Measurements from ENCODE around the gene GLRX.
A peak's percentile ranks its signal among the peaks of the same experiment; 100 is the strongest.

The GLRX gene

DNA sequence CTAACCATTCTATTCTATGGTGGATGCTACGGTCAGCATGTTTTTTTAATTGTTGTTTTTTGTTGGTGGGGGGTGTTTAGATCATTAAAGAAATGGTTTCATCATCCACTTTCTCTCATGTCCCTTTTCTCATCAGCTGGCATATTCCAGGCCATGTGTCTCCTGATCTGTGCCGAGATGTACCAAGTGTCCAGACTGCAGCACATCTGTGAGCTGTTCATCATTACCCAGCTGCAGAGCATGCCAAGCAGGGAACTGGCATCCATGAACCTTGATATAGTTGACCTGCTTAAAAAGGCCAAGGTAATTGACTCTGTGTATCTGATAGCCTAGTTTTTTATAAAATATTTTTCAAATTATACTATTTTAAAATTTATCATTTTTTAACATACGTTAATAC lies 38.9 kb downstream of the GLRX start:
- intact Hi-C loops (cut with DNase I; ENCODE audit: low total_unique reads): loop anchor here (10.0 kb wide), 1 partner anchor 119 kb away; no protein-coding TSS in a partner anchor
- H3K27me3 ChIP-seq: no peaks in the 10 kb centered on the region
- TF ChIP-seq, protein P1, sequence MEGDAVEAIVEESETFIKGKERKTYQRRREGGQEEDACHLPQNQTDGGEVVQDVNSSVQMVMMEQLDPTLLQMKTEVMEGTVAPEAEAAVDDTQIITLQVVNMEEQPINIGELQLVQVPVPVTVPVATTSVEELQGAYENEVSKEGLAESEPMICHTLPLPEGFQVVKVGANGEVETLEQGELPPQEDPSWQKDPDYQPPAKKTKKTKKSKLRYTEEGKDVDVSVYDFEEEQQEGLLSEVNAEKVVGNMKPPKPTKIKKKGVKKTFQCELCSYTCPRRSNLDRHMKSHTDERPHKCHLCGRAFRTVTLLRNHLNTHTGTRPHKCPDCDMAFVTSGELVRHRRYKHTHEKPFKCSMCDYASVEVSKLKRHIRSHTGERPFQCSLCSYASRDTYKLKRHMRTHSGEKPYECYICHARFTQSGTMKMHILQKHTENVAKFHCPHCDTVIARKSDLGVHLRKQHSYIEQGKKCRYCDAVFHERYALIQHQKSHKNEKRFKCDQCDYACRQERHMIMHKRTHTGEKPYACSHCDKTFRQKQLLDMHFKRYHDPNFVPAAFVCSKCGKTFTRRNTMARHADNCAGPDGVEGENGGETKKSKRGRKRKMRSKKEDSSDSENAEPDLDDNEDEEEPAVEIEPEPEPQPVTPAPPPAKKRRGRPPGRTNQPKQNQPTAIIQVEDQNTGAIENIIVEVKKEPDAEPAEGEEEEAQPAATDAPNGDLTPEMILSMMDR (IDR thresholded peaks at IDR 0.05): no peak
- no peak overlapping the region for H3K4me3 ChIP-seq
- no peaks in the 10 kb centered on the region for H3K9me3 ChIP-seq
- peaks cover 0 to 23% (median 5%) of the 10 kb centered on the region in 4 donors for H3K4me1 ChIP-seq
- no peak for DNase-seq
- H3K36me3 ChIP-seq: peaks cover 6 to 13% (median 9%) of the 10 kb centered on the region in 3 donors
- H3K27ac ChIP-seq: no peak overlapping the region

DNA sequence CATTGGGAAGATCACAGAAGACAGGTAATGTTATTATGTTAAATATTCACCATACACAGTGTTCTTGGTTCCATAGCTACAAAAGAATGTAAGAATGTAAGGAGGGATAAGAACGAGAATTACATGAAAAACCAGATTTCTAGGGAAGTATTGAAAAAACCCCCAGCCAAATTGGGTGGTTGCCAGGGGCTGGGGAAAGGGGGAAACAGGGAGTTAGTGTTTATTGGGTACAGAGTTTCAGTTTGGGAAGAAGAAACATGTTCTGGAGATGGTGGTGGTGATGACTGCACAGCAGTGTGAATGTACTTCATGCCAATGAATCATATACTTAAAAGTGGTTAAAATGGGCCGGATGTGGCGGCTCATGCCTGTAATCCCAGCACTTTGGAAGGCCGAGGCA lies 40.3 kb downstream of the GLRX start:
- no peak for DNase-seq
- intact Hi-C loops (cut with DNase I; ENCODE audit: low total_unique reads): loop anchor here (10.0 kb wide), 1 partner anchor 117 kb away; no protein-coding TSS in a partner anchor
- Histone ChIP-seq H3K4me3 (no peak overlapping the region), H3K4me1 (peaks cover 0 to 23% (median 5%) of the 10 kb centered on the region in 4 donors), H3K36me3 (peaks cover 0 to 9% (median 6%) of the 10 kb centered on the region in 3 donors), H3K27me3 (no peaks in the 10 kb centered on the region), H3K9me3 (no peaks in the 10 kb centered on the region), H3K27ac (no peak overlapping the region)
- TF ChIP-seq, protein P1 (IDR thresholded peaks at IDR 0.05): no peak

DNA sequence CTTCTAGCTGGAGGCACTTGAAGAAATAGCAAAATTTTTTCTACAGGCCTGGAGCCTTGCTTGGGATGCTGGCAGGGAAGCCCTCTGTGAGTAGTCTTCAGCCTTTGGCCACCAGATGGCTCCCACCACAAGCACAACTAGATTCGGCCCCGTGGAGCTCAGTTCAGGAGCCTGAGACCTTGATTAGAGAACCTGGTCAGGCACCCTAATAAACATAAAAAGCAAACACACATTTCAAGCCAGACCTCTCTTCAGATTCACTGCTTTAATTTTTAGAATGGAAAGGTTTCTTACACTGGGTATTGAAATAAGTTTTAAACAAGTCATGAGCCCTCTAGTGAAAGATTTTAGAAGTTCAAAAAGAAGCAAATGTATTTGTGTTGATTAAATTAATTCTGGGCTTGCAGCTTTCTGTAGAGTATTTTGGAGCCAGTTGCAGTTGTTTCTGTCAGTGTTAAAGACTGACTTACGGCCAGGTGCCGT lies 41.4 kb downstream of the GLRX start:
- intact Hi-C loops (cut with DNase I; ENCODE audit: low total_unique reads): loop anchor here (1.0 to 10.0 kb wide), 2 partner anchors 65 to 116 kb away; no protein-coding TSS in a partner anchor
- Histone ChIP-seq H3K36me3 (peaks cover 0 to 9% (median 6%) of the 10 kb centered on the region in 3 donors), H3K4me3 (no peak overlapping the region), H3K9me3 (no peaks in the 10 kb centered on the region), H3K4me1 (peaks cover 0 to 23% (median 5%) of the 10 kb centered on the region in 4 donors), H3K27me3 (no peaks in the 10 kb centered on the region), H3K27ac (peak overlapping the region; percentile 58 to 66)
- peak; percentile 88 to 89 for DNase-seq
- TF ChIP-seq, protein P1 (IDR thresholded peaks at IDR 0.05): peak; percentile 83 to 94

DNA sequence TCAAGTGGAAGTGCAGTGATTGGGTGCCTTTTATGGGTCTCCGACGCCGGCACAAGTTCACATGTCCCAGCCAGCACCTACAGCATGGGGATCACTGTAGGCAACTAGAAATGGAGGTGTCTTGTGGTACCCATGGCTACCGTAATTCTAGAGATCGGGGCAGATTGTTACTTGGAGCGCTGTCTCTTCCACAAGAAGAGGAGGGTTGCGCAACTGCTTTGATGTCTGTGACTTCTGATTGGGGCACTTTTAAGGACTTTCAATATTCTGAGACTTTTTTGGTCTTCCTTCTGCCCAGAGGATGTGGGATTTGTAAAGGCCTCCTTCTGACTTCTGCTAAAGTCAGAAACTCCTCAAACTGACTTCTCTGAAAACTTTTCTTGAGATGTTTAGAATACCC lies 41.9 kb downstream of the GLRX start:
- peak overlapping the region; percentile 58 to 66 for H3K27ac ChIP-seq
- H3K9me3 ChIP-seq: no peaks in the 10 kb centered on the region
- peaks cover 0 to 23% (median 5%) of the 10 kb centered on the region in 4 donors for H3K4me1 ChIP-seq
- H3K36me3 ChIP-seq: peaks cover 0 to 9% (median 6%) of the 10 kb centered on the region in 3 donors
- TF ChIP-seq, protein P1 (IDR thresholded peaks at IDR 0.05): no peak
- H3K27me3 ChIP-seq: no peaks in the 10 kb centered on the region
- intact Hi-C loops (cut with DNase I; ENCODE audit: low total_unique reads): loop anchor here (10.0 kb wide), 1 partner anchor 116 kb away; no protein-coding TSS in a partner anchor
- no peak overlapping the region for H3K4me3 ChIP-seq
- DNase-seq: no peak

DNA sequence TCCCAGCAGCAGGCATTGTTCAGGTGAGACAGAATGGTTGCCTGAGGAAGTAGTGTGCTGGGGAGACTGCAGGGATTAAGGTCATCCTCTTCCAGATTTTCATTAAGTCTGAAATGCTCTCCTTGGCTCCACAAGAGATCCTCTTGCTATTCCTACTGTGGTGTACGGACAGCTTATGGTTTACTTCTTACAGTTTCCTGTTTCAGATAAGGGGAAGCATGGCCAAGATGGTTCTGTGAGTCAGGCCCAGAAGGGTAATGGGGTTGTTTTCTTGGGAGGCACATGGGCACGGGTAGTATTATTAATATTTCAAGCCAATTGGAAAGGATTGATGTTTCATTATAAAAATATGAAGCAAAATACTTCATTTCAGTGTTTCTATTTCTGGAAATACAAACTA lies 42.9 kb downstream of the GLRX start:
- DNase-seq: no peak
- no peak overlapping the region for H3K4me3 ChIP-seq
- no peaks in the 10 kb centered on the region for H3K9me3 ChIP-seq
- TF ChIP-seq, protein P1 (IDR thresholded peaks at IDR 0.05): no peak
- peaks cover 0 to 5% (median under 1%) of the 10 kb centered on the region in 3 donors for H3K36me3 ChIP-seq
- no peaks in the 10 kb centered on the region for H3K27me3 ChIP-seq
- intact Hi-C loops (cut with DNase I; ENCODE audit: low total_unique reads): loop anchor here (10.0 kb wide), 1 partner anchor 115 kb away; no protein-coding TSS in a partner anchor
- H3K4me1 ChIP-seq: peaks cover 0 to 23% (median 5%) of the 10 kb centered on the region in 4 donors
- H3K27ac ChIP-seq: peak overlapping the region; percentile 58 to 66

All from tibial artery (tissue), 4 donors.